Adrenal gland (tissue), 5 donors: ENCODE data around the gene EXOC4.

ENCODE experiments used
- CTCF ChIP-seq, 6 experiments: fragments of 450-650 bp in 4 of 6; fragments of 200-600 bp in 2 of 6; sonication (generic) in 1 of 6; IDR thresholded peaks; 1 replicate in 5 of 6; 2 replicates in 1 of 6; pipeline versions ENCODE4 v1.5.1 to v1.8.0; 2016 to 2021; ENCODE audit warnings: antibody characterized with exemption in 6 of 6, mild to moderate bottlenecking in 2 of 6, moderate library complexity in 1 of 6
- POLR2A ChIP-seq, 2 donors: fragments of 450-650 bp; IDR thresholded peaks; one replicate each; pipeline ENCODE4 v1.6.1; 2017; ENCODE audit warnings: antibody characterized with exemption in 2 of 2, mild to moderate bottlenecking in 2 of 2, moderate library complexity in 1 of 2
- donor health status: DM: no; HTN: no; CAD: no.

DNA sequence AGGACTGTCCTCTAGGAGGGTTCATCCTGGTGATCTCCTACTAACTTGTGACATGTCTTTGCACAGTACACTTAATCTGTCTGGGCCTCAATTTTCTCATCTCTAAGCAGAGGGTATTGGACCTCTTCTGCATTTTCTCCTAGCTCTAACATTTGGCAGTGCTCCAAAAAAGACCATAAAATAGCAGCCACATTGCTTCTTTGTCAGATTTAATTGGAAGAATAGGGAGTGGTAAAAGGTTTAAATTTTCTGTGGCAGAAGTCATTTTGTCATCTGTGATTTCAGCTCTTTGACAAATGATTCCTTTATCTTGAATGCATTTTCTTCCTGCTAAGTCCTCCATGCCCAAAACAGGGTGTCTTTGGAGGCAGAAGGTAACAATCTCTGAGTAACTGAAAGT lies 584.3 kb downstream of the EXOC4 start:
- TF ChIP-seq CTCF (IDR thresholded peaks at IDR 0.05), result no peak
- TF ChIP-seq POLR2A (IDR thresholded peaks at IDR 0.05), result no peak
